A549 treated with CpdA at 1 μM for 4 hours (cell line): ENCODE data around the gene RANBP3. TPM values are rescaled to one million over a fixed set of nuclear protein-coding genes. Genes with fewer than 3 reads are reported as not detected.

Source experiments
- total RNA-seq: library from RNA; stranded (reverse); fragments of 200-300 nt; extraction: Qiagen RNA extraction; gene quantifications from 5 replicates; pipeline ENCODE4 v1.2.3, GENCODE V29; 2022; ENCODE audit warnings: low read depth

Gene RANBP3
- 43.7 to 50.9 TPM (median 45.8 TPM) in 5 replicates for total RNA-seq

GRCh38 chr19:5977785-5978605 lies at the start of gene RANBP3:
Gene RANBP3, minus strand, starts transcription at chr19:5978140. Its CDS starts 58 bp downstream, at chr19:5978082.

GRCh38 chr19:5913739-5914357 lies 64.1 kb downstream of the RANBP3 start, which contains the start of gene CAPS:
Gene CAPS, plus strand, starts transcription at chr19:5914254. Its CDS starts 153 bp downstream, at chr19:5914407.

GRCh38 chr19:5904352-5905113 lies 73.4 kb downstream of the RANBP3 start, which contains the start of gene VMAC:
Gene VMAC, plus strand, starts transcription at chr19:5904872. Its CDS starts 19 bp downstream, at chr19:5904891.

GRCh38 chr19:5903624-5904351 lies 74.2 kb downstream of the RANBP3 start, which contains the start of gene NDUFA11:
Gene NDUFA11, minus strand, starts transcription at chr19:5903790. Its CDS starts 82 bp downstream, at chr19:5903708.

Other genes starting within 250 kb of the RANBP3 start
- gene PRR22, start 193.4 kb downstream of the RANBP3 start, total RNA-seq: 1.4 to 3.2 TPM (median 2.7 TPM) in 5 replicates
- gene DUS3L, start 187.0 kb downstream of the RANBP3 start, total RNA-seq: 27.8 to 31.9 TPM (median 30.1 TPM) in 5 replicates
- 0.27 to 0.96 TPM (median 0.58 TPM) in 5 replicates for gene NRTN, start 173.1 kb downstream of the RANBP3 start, total RNA-seq
- gene FUT6, start 138.4 kb downstream of the RANBP3 start, total RNA-seq: not detected in 5 replicates
- gene FUT3, start 126.7 kb downstream of the RANBP3 start, total RNA-seq: 0.03 TPM in 1 of 5 replicates, not detected in the others
- gene FUT5, start 107.6 kb downstream of the RANBP3 start, total RNA-seq: not detected in 5 replicates
- 196 to 305 TPM (median 288 TPM) in 5 replicates for gene NDUFA11, start 74.3 kb downstream of the RANBP3 start, total RNA-seq
- 0.36 to 0.64 TPM (median 0.48 TPM) in 5 replicates for gene VMAC, start 73.3 kb downstream of the RANBP3 start, total RNA-seq
- gene CAPS, start 63.9 kb downstream of the RANBP3 start, total RNA-seq: 0.91 to 1.5 TPM (median 1.1 TPM) in 5 replicates
- gene RFX2, start 132.4 kb upstream of the RANBP3 start, total RNA-seq: 5.4 to 8.3 TPM (median 6.9 TPM) in 5 replicates
- gene ACSBG2, start 157.5 kb upstream of the RANBP3 start, total RNA-seq: not detected in 5 replicates